IMR-90 (cell line): ENCODE data around the gene BMP10. TPM values are rescaled to one million over a fixed set of nuclear protein-coding genes. Genes with fewer than 3 reads are reported as not detected.

ENCODE experiments used
- ATAC-seq: fragments of 200-7000 bp; cut with Tn5 transposase; 2 replicates; pipeline ENCODE4 v1.9.1; 2020; ENCODE audit warnings: low read depth, mild to moderate bottlenecking, moderate library complexity
- BruUV-seq: library from RNA; stranded (reverse); fragments of 400-500 nt; replicated peaks from 2 replicates; lab custom pipeline; 2021; lab: Mats Ljungman, UMichigan
- CTCF ChIA-PET: fragments of 300-600 bp; formaldehyde crosslinking; extraction: SDS; loops from one replicate; lab custom pipeline; 2021; ENCODE audit warnings: antibody characterized with exemption; lab: Yijun Ruan, JAX
- POLR2A ChIA-PET: fragments of 300-600 bp; sonication (Branson Sonifier 250); formaldehyde crosslinking; loops from one replicate; lab custom pipeline; 2022; ENCODE audit warnings: antibody characterized with exemption; ENCODE audit not compliant: unreplicated experiment; lab: Charles Lee
- DNase-seq: peaks from one replicate; pipeline ENCODE4 v3.0.0; 2013
- H2AFZ ChIP-seq: replicated peaks from 2 replicates; pipeline ENCODE3; 2013; ENCODE audit warnings: low read length, mild to moderate bottlenecking; ENCODE audit not compliant: poor library complexity
- H2AK5ac ChIP-seq: 2 replicates; pipeline ENCODE4 v1.6.1; 2013; ENCODE audit warnings: low read depth, low read length, inconsistent platforms
- H2AK9ac ChIP-seq: replicated peaks from 2 replicates; pipeline ENCODE3; 2013; ENCODE audit warnings: mild to moderate bottlenecking, low read depth, low read length, moderate library complexity; ENCODE audit not compliant: poor library complexity
- H2BK120ac ChIP-seq: 2 replicates; pipeline ENCODE4 v1.6.1; 2013; ENCODE audit warnings: low read depth, low read length, inconsistent platforms
- H2BK15ac ChIP-seq: 3 replicates; pipeline ENCODE4 v1.6.1; 2013; ENCODE audit warnings: low read depth, low read length, inconsistent platforms
- H2BK20ac ChIP-seq: 2 replicates; pipeline ENCODE4 v1.6.1; 2013; ENCODE audit warnings: low read depth, mild to moderate bottlenecking, inconsistent platforms, low read length, moderate library complexity
- H2BK5ac ChIP-seq: 2 replicates; pipeline ENCODE4 v1.6.1; 2013; ENCODE audit warnings: mild to moderate bottlenecking, low read depth, low read length, inconsistent platforms; ENCODE audit not compliant: poor library complexity, severe bottlenecking
- H3K14ac ChIP-seq: replicated peaks from 2 replicates; pipeline ENCODE4 v1.6.1; 2013; ENCODE audit warnings: low read depth, low read length, inconsistent platforms
- H3K18ac ChIP-seq: 2 replicates; pipeline ENCODE4 v1.6.1; 2013; ENCODE audit warnings: low read depth, low read length, control low read depth
- H3K23ac ChIP-seq: 2 replicates; pipeline ENCODE4 v1.6.1; 2013; ENCODE audit warnings: low read depth, low read length, inconsistent platforms
- H3K27ac ChIP-seq: 2 replicates; pipeline ENCODE4 v1.5.1; 2013; ENCODE audit warnings: mild to moderate bottlenecking, control low read depth, low read length; ENCODE audit not compliant: insufficient read depth
- H3K27me3 ChIP-seq: 2 replicates; pipeline ENCODE4 v1.6.1; 2013; ENCODE audit warnings: low read length; ENCODE audit not compliant: control insufficient read depth, insufficient read depth
- H3K36me3 ChIP-seq: 2 replicates; pipeline ENCODE4 v1.6.1; 2013; ENCODE audit warnings: low read length, mixed read lengths; ENCODE audit not compliant: control insufficient read depth, insufficient read depth
- H3K4ac ChIP-seq: 2 replicates; pipeline ENCODE4 v1.6.1; 2013; ENCODE audit warnings: low read depth, low read length, inconsistent platforms
- H3K4me1 ChIP-seq: 2 replicates; pipeline ENCODE4 v1.6.1; 2013; ENCODE audit warnings: low read length, mixed read lengths; ENCODE audit not compliant: control insufficient read depth, insufficient read depth
- H3K4me2 ChIP-seq: 2 replicates; pipeline ENCODE4 v1.6.1; 2013; ENCODE audit warnings: low read depth, mild to moderate bottlenecking, control low read depth, low read length, moderate library complexity
- H3K4me3 ChIP-seq: 2 replicates; pipeline ENCODE4 v1.5.1; 2013; ENCODE audit warnings: low read depth, mild to moderate bottlenecking, control low read depth, low read length, moderate library complexity; ENCODE audit not compliant: insufficient read depth
- H3K56ac ChIP-seq: 2 replicates; pipeline ENCODE4 v1.6.1; 2013; ENCODE audit warnings: low read length, inconsistent platforms; ENCODE audit not compliant: insufficient read depth; ENCODE audit errors: extremely low read depth
- H3K79me1 ChIP-seq, 2 experiments: 2 replicates each; pipeline ENCODE4 v1.6.1; 2013; ENCODE audit warnings: low read length in 2 of 2, inconsistent platforms in 1 of 2, low read depth in 1 of 2
- H3K9ac ChIP-seq: 2 replicates; pipeline ENCODE4 v1.6.1; 2013; ENCODE audit warnings: low read depth, low read length, control low read depth
- H3K9me1 ChIP-seq: 2 replicates; pipeline ENCODE4 v1.6.1; 2013; ENCODE audit warnings: low read length, inconsistent platforms; ENCODE audit not compliant: insufficient read depth
- H3K9me3 ChIP-seq: 2 replicates; pipeline ENCODE4 v1.6.1; 2013; ENCODE audit warnings: low read length; ENCODE audit not compliant: control insufficient read depth, insufficient read depth
- H4K20me1 ChIP-seq: 2 replicates; pipeline ENCODE4 v1.6.1; 2013; ENCODE audit warnings: low read length, inconsistent platforms; ENCODE audit not compliant: insufficient read depth
- H4K5ac ChIP-seq: 2 replicates; pipeline ENCODE4 v1.6.1; 2013; ENCODE audit warnings: mild to moderate bottlenecking, low read depth, low read length, control low read depth
- H4K8ac ChIP-seq, 2 experiments: 2 replicates each; pipeline ENCODE4 v1.6.1; 2013; ENCODE audit warnings: low read depth in 2 of 2, low read length in 2 of 2, control low read depth in 1 of 2, inconsistent platforms in 1 of 2
- H4K91ac ChIP-seq: 2 replicates; pipeline ENCODE4 v1.6.1; 2013; ENCODE audit warnings: low read depth, low read length, inconsistent platforms; ENCODE audit not compliant: insufficient read depth
- BHLHE40 ChIP-seq: fragments of 150-350 bp; IDR thresholded peaks from 2 replicates; pipeline ENCODE4 v1.6.1; 2016; ENCODE audit warnings: mild to moderate bottlenecking, low read depth, low read length
- CHD1 ChIP-seq: IDR thresholded peaks from 2 replicates; pipeline ENCODE4 v1.6.1; 2012; ENCODE audit warnings: low read depth, low read length, improper control_type of control experiment
- FOS ChIP-seq: fragments of 150-350 bp; IDR thresholded peaks from 2 replicates; pipeline ENCODE4 v1.6.1; 2016; ENCODE audit warnings: low read depth, low read length
- MAFK ChIP-seq: IDR thresholded peaks from 2 replicates; pipeline ENCODE4 v1.6.1; 2012; ENCODE audit warnings: low read depth, low read length, improper control_type of control experiment
- MXI1 ChIP-seq: IDR thresholded peaks from 2 replicates; pipeline ENCODE4 v1.6.1; 2012; ENCODE audit warnings: low read depth, mild to moderate bottlenecking, low read length, moderate library complexity, borderline replicate concordance
- NFE2L2 ChIP-seq: fragments of 150-350 bp; IDR thresholded peaks from 2 replicates; pipeline ENCODE4 v1.6.1; 2016; ENCODE audit warnings: low read depth, mild to moderate bottlenecking, low read length
- POLR2A ChIP-seq: IDR thresholded peaks from 2 replicates; pipeline ENCODE4 v1.6.1; 2012; ENCODE audit warnings: mild to moderate bottlenecking, low read depth, low read length
- RAD21 ChIP-seq: IDR thresholded peaks from 2 replicates; pipeline ENCODE4 v1.6.1; 2012; ENCODE audit warnings: low read length, improper control_type of control experiment
- SMC3 ChIP-seq: fragments of 150-350 bp; IDR thresholded peaks from 2 replicates; pipeline ENCODE4 v1.6.1; 2016; ENCODE audit warnings: low read depth, mild to moderate bottlenecking, antibody characterized with exemption, low read length, moderate library complexity
- WGBS, 2 experiments: methylation state at CpG; one replicate each; pipeline versions ENCODE4 v1.1.5 to v1.1.7; 2013; ENCODE audit warnings: missing lambda C conversion rate in 2 of 2; ENCODE audit not compliant: insufficient read length in 1 of 2; ENCODE audit errors: extremely low coverage in 2 of 2; 5-methylcytosine and 5-hydroxymethylcytosine counted together
- dilution Hi-C: fragments of 300-500 bp; cut with HindIII; formaldehyde crosslinking; loops from one replicate; pipeline ENCODE4 v1.14.3; 2018; ENCODE audit warnings: low sequenced_read_pairs; ENCODE audit not compliant: unreplicated experiment
- in situ Hi-C: fragments of 300-500 bp; cut with MboI; formaldehyde crosslinking; loops from 3 replicates; pipeline ENCODE4 v1.14.3; 2019; ENCODE audit warnings: low sequenced_read_pairs, inconsistent platforms, mixed read lengths
- intact Hi-C: fragments of 100-400 bp; cut with micrococcal nuclease; formaldehyde crosslinking; loops from 2 replicates; pipeline ENCODE4 v1.10.0; 2022
- polyA plus RNA-seq, 3 experiments: library from polyadenylated mRNA; depleted of rRNA; stranded (reverse); fragments of >200 nt; gene quantifications; 2 replicates each; pipeline ENCODE4 v1.2.3, GENCODE V29; 2012; ENCODE audit warnings: low replicate concordance in 1 of 3
- total RNA-seq: library from RNA; depleted of rRNA; stranded (reverse); fragments of >200 nt; gene quantifications from 2 replicates; pipeline ENCODE4 v1.2.3, GENCODE V29; 2012
- TF ChIP-seq, protein P1 (sequence below): conservative IDR thresholded peaks from 2 replicates; pipeline ENCODE4 v1.5.1; 2012; ENCODE audit warnings: mild to moderate bottlenecking, low read depth, low read length, improper control_type of control experiment

Gene BMP10
- total and polyA plus RNA-seq, 2 of the 4 experiments (the other 2 are of a cell fraction), result not detected

DNA sequence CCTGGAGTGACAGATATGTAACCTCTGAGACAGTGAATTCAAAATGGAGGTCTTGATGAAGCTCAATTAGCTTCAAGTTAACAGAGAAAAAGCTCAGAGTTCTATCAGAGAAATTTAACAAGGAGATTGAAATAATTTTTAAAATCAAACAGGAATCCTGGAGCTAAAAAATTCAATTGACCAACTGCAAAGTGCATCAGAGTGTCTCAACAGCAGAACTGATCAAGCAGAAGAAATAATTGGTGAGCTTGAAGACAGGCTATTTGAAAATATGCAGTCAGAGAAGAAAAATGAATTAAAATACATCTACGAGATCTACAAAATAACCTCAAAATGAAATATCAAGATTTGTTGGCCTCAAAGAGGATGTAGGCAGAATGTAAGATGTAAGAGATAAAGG lies 30.4 kb upstream of the BMP10 start:
- dilution Hi-C loops, result no loop called here
- no peak for TF ChIP-seq CHD1
- TF ChIP-seq POLR2A, result no peak
- TF ChIP-seq FOS, result no peak
- TF ChIP-seq, protein P1, sequence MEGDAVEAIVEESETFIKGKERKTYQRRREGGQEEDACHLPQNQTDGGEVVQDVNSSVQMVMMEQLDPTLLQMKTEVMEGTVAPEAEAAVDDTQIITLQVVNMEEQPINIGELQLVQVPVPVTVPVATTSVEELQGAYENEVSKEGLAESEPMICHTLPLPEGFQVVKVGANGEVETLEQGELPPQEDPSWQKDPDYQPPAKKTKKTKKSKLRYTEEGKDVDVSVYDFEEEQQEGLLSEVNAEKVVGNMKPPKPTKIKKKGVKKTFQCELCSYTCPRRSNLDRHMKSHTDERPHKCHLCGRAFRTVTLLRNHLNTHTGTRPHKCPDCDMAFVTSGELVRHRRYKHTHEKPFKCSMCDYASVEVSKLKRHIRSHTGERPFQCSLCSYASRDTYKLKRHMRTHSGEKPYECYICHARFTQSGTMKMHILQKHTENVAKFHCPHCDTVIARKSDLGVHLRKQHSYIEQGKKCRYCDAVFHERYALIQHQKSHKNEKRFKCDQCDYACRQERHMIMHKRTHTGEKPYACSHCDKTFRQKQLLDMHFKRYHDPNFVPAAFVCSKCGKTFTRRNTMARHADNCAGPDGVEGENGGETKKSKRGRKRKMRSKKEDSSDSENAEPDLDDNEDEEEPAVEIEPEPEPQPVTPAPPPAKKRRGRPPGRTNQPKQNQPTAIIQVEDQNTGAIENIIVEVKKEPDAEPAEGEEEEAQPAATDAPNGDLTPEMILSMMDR, result no peak
- no peak for TF ChIP-seq BHLHE40
- no peak for TF ChIP-seq NFE2L2
- TF ChIP-seq SMC3, result no peak
- no peak for TF ChIP-seq MAFK
- no peak for TF ChIP-seq MXI1
- TF ChIP-seq RAD21, result no peak
- Histone ChIP-seq H2BK20ac (no peak overlapping the region), H3K4me2 (no peak overlapping the region), H3K27me3 (no peaks in the 10 kb centered on the region), H3K9ac (no peak overlapping the region), H3K4me3 (no peak overlapping the region), H2BK5ac (no peak overlapping the region), H4K91ac (no peak overlapping the region), H3K79me1 (no peaks in the 10 kb centered on the region), H4K8ac (no peak overlapping the region), H2BK15ac (no peak overlapping the region), H4K20me1 (no peaks in the 10 kb centered on the region), H3K56ac (no peak overlapping the region), H2AK5ac (no peak overlapping the region), H3K36me3 (no peaks in the 10 kb centered on the region), H3K9me3 (peaks cover 8% of the 10 kb centered on the region), H4K5ac (no peak overlapping the region), H2AK9ac (no peak overlapping the region), H2BK120ac (no peak overlapping the region), H3K9me1 (no peaks in the 10 kb centered on the region), H3K4ac (no peak overlapping the region), H3K18ac (no peak overlapping the region), H3K4me1 (no peaks in the 10 kb centered on the region), H3K27ac (no peak overlapping the region), H3K23ac (no peak overlapping the region), H2AFZ (no peak overlapping the region), H3K14ac (no peak overlapping the region)
- DNase-seq, result no peak
- ATAC-seq, result no peak
- WGBS, 2 experiments, result no CpG with 5 or more reads among the region's 1 CpG
- POLR2A ChIA-PET, result no interaction called here
- in situ Hi-C loops, result no loop called here
- CTCF ChIA-PET, result interaction anchor here (0.8 to 3.1 kb wide), 4 partner anchors 31 to 193 kb away, joined by 3 to 10 read pairs (median 3); no protein-coding TSS in a partner anchor
- no TSS peak for BruUV-seq
- intact Hi-C loops, result no loop called here
